HL-60/S4 treated with phorbol 12-myristate 13-acetate at 8.2 ng/mL for 4 days and 3 days (cell line): ENCODE data around the gene FNDC3A.
"Not testable (repeated sequence)": the region's sequence is repeated elsewhere in the genome, so short reads cannot be mapped to it uniquely, and the experiment has no call there.

Experiments
- in situ Hi-C: fragments of 300-500 bp; cut with MboI; formaldehyde crosslinking; loops from 2 replicates; pipeline ENCODE4 v1.15.0; 2022; ENCODE audit warnings: low sequenced_read_pairs

The FNDC3A gene

GRCh38 chr13:49132479-49133002, 156.8 kb downstream of the FNDC3A start:
- in situ Hi-C loops = no loop called here

GRCh38 chr13:49134305-49134704, 158.6 kb downstream of the FNDC3A start:
- in situ Hi-C loops = no loop called here

- in situ Hi-C loops = not testable (repeated sequence)
These were observed 161.5 kb downstream of the FNDC3A start for GRCh38 chr13:49137138-49137643.

- in situ Hi-C loops = no loop called here
These were observed 165.3 kb downstream of the FNDC3A start for GRCh38 chr13:49140910-49141611.

GRCh38 chr13:49146950-49147355, 171.2 kb downstream of the FNDC3A start:
- in situ Hi-C loops = no loop called here

GRCh38 chr13:49148405-49148804, 172.7 kb downstream of the FNDC3A start:
- in situ Hi-C loops = no loop called here

- in situ Hi-C loops = not testable (repeated sequence)
These were observed 182.4 kb downstream of the FNDC3A start for GRCh38 chr13:49157955-49158584.

GRCh38 chr13:49163162-49163561, 187.4 kb downstream of the FNDC3A start:
- in situ Hi-C loops = not testable (repeated sequence)

- in situ Hi-C loops = no loop called here
These were observed 189.0 kb downstream of the FNDC3A start for GRCh38 chr13:49164712-49165111.

GRCh38 chr13:49165798-49166752, 190.4 kb downstream of the FNDC3A start:
- in situ Hi-C loops = no loop called here

GRCh38 chr13:49171359-49171758, 195.6 kb downstream of the FNDC3A start:
- in situ Hi-C loops = no loop called here

- in situ Hi-C loops = no loop called here
These were observed 208.1 kb downstream of the FNDC3A start for GRCh38 chr13:49183672-49184325.

GRCh38 chr13:49184621-49185020, 208.9 kb downstream of the FNDC3A start:
- in situ Hi-C loops = no loop called here

- in situ Hi-C loops = no loop called here
These were observed 209.6 kb downstream of the FNDC3A start for GRCh38 chr13:49185264-49185663.

- in situ Hi-C loops = no loop called here
These were observed 215.2 kb downstream of the FNDC3A start for GRCh38 chr13:49190901-49191300.

GRCh38 chr13:49206641-49207040, 230.9 kb downstream of the FNDC3A start:
- in situ Hi-C loops = no loop called here

GRCh38 chr13:49208619-49209018, 232.9 kb downstream of the FNDC3A start:
- in situ Hi-C loops = no loop called here

GRCh38 chr13:49210114-49210513, 234.4 kb downstream of the FNDC3A start:
- in situ Hi-C loops = no loop called here

GRCh38 chr13:49210669-49211068, 235.0 kb downstream of the FNDC3A start:
- in situ Hi-C loops = no loop called here

- in situ Hi-C loops = no loop called here
These were observed 237.8 kb downstream of the FNDC3A start for GRCh38 chr13:49213539-49213938.
